Esophagus squamous epithelium (tissue), 4 donors: ENCODE measurements around the gene PNO1.

ENCODE experiments used
- CTCF ChIP-seq, 6 experiments: fragments of 450-650 bp in 4 of 6; fragments of 200-600 bp in 2 of 6; sonication (generic) in 2 of 6; IDR thresholded peaks; one replicate each; pipeline ENCODE4 v1.5.1; 2016 to 2019; ENCODE audit warnings: antibody characterized with exemption in 6 of 6, mild to moderate bottlenecking in 4 of 6, moderate library complexity in 4 of 6
- POLR2A ChIP-seq, 4 donors: fragments of 450-650 bp; IDR thresholded peaks; one replicate each; pipeline ENCODE4 v1.6.1; 2017; ENCODE audit warnings: antibody characterized with exemption in 4 of 4, mild to moderate bottlenecking in 4 of 4, moderate library complexity in 3 of 4

GRCh38 chr2:68203587-68203986, 45.9 kb downstream of the PNO1 start:
- TF ChIP-seq POLR2A (IDR thresholded peaks at IDR 0.05) (no peak), CTCF (IDR thresholded peaks at IDR 0.05) (no peak)
